Heart right ventricle (tissue), 16 donors: Measurements from ENCODE around the gene SF3A1. TPM values are rescaled to one million over a fixed set of nuclear protein-coding genes. Genes with fewer than 3 reads are reported as not detected.

Source experiments
- ATAC-seq, 8 donors: fragments of 200-7000 bp; cut with Tn5 transposase; one replicate each; pipeline ENCODE4 v1.9.1; 2020; ENCODE audit warnings: mild to moderate bottlenecking in 8 of 8, moderate library complexity in 8 of 8, moderate number of reproducible peaks in 1 of 8
- DNase-seq, 2 donors: peaks; one replicate each; pipeline ENCODE4 v3.0.0-alpha.2; 2020
- H3K27ac ChIP-seq, 10 donors: fragments of 200-600 bp; sonication (generic) in 2 of 10; one replicate each; pipeline versions ENCODE4 v1.5.0 to v1.8.0; 2020 to 2022; ENCODE audit warnings: mild to moderate bottlenecking in 3 of 10
- H3K27me3 ChIP-seq, 7 donors: fragments of 200-600 bp; one replicate each; pipeline ENCODE4 v1.8.0; 2021 to 2022; ENCODE audit warnings: mild to moderate bottlenecking in 2 of 7
- H3K36me3 ChIP-seq, 9 donors: fragments of 200-600 bp; sonication (generic) in 1 of 9; one replicate each; pipeline versions ENCODE4 v1.5.0 to v1.8.0; 2020 to 2022; ENCODE audit warnings: mild to moderate bottlenecking in 2 of 9
- H3K4me1 ChIP-seq, 9 donors: fragments of 200-600 bp; sonication (generic) in 1 of 9; one replicate each; pipeline versions ENCODE4 v1.5.0 to v1.8.0; 2020 to 2022; ENCODE audit warnings: mild to moderate bottlenecking in 4 of 9
- H3K4me3 ChIP-seq, 10 donors: fragments of 200-600 bp; sonication (generic) in 2 of 10; one replicate each; pipeline versions ENCODE4 v1.5.0 to v1.8.0; 2020 to 2022; ENCODE audit warnings: mild to moderate bottlenecking in 7 of 10, moderate library complexity in 2 of 10
- H3K9me3 ChIP-seq, 11 donors: fragments of 200-600 bp in 10 of 11; sonication (generic) in 2 of 11; one replicate each; pipeline versions ENCODE4 v1.5.0 to v1.8.0; 2013 to 2022; ENCODE audit warnings: mild to moderate bottlenecking in 2 of 11, control low read depth in 1 of 11, moderate library complexity in 1 of 11
- CTCF ChIP-seq, 9 donors: fragments of 200-600 bp; sonication (generic) in 2 of 9; IDR thresholded peaks; one replicate each; pipeline versions ENCODE4 v1.5.0 to v1.8.0; 2021 to 2022; ENCODE audit warnings: antibody characterized with exemption in 9 of 9, mild to moderate bottlenecking in 5 of 9, moderate library complexity in 1 of 9
- WGBS, 2 donors: extraction: QIAGEN DNeasy Blood & Tissue Kit; methylation state at CpG; one replicate each; pipeline ENCODE4 v1.1.7; 2013; ENCODE audit warnings: inconsistent platforms in 1 of 2; 5-methylcytosine and 5-hydroxymethylcytosine counted together
- intact Hi-C, 10 donors: fragments of 100-400 bp; cut with DNase I; formaldehyde crosslinking; loops; one replicate each; pipeline versions ENCODE4 v1.11.1 to v1.14.2; 2022
- polyA plus RNA-seq, 2 donors: library from polyadenylated mRNA; stranded (reverse); fragments of 200-250 nt; gene quantifications; one replicate each; pipeline ENCODE4 v1.2.3, GENCODE V29; 2013
- total RNA-seq, 10 donors: library from RNA; stranded (reverse); fragmentation: NEBNext Ultra II Directional in 3 of 10; extraction: Animal tissue kit (Norgen Biotek cat#: 25700) in 3 of 10; gene quantifications; one replicate each; pipeline versions ENCODE4 v1.2.1 to v1.2.4, GENCODE V29; 2021 to 2023
- donor health status: Arrhythmogenic right ventricular cardiomyopathy.
- donor health status: ischemic (EF 13 %, LVEDD 7.1; RV severe dilation, severe dysfunction).
- donor health status: healthy with polysubstance abuse.
- donor health status: DM: no; HTN: yes; CAD: no.
- donor health status: DM: no; HTN: no; CAD: no.
- donor health status: ischemic (EF 25% LVEDD 6.9; RV normal size, moderate dysfunction).
- donor health status: ischemic (EF 25% LVEDD 5.7; RV mildly dilated, moderate dysfunction).
- donor health status: healthy.
- donor health status: DM: yes; HTN: yes; CAD: no.
- donor health status: Ischemic cardiomyopathy.
- donor health status: ischemic (EF 35%, LVEDD 5.7; RV mildly dilated, moderate dysfunction).
- donor health status: nonischemic (EF 11% LVEDD 7.7; RV severe dilation, severe dysfunction).
- donor health status: DM: yes; HTN: yes; CAD: no.
- donor health status: PGD.
- donor health status: ischemic (EF 29% LVEDD 5.4; RV normal size, mild dysfunction).
- donor health status: nonischemic (EF 23%, LVEDD 6.1; RV moderate dilation, normal function).

Gene SF3A1
- total and polyA plus RNA-seq, 12 donors: 13.2 to 132 (median 103) TPM

GRCh38 chr22:30304495-30305244 is 52.0 kb downstream of the SF3A1 start:
- 66 to 70% methylated on average over 7 of the region's 7 CpGs for WGBS, 2 donors
- TF ChIP-seq CTCF (IDR thresholded peaks at IDR 0.05): no peak

GRCh38 chr22:30302810-30303138 is 53.9 kb downstream of the SF3A1 start:
- intact Hi-C loops: no loop called here
- WGBS, 2 donors: 66 to 74% methylated on average over 5 of the region's 5 CpGs
- H3K27ac ChIP-seq: peak overlapping the region; percentile 77 to 92 (median 83)
- no peaks in the 10 kb centered on the region for H3K9me3 ChIP-seq
- TF ChIP-seq CTCF (IDR thresholded peaks at IDR 0.05): no peak
- peak in 1 of 8 donors; percentile 1 for ATAC-seq
- peaks cover 0 to 58% (median 6%) of the 10 kb centered on the region in 9 donors for H3K36me3 ChIP-seq
- H3K27me3 ChIP-seq: no peaks in the 10 kb centered on the region
- H3K4me1 ChIP-seq: peaks cover 29 to 97% (median 83%) of the 10 kb centered on the region in 9 donors
- DNase-seq: no peak
- H3K4me3 ChIP-seq: no peak overlapping the region

More at GRCh38 chr22:30304495-30305244, 52.0 kb downstream of the SF3A1 start:
- Histone ChIP-seq H3K27ac (peak overlapping the region; percentile 67 to 92 (median 80)), H3K9me3 (no peaks in the 10 kb centered on the region), H3K4me3 (peak overlapping the region in 1 of 10 donors; percentile 12), H3K36me3 (peaks cover 0 to 39% (median 0%) of the 10 kb centered on the region in 9 donors), H3K27me3 (no peaks in the 10 kb centered on the region), H3K4me1 (peaks cover 36 to 100% (median 95%) of the 10 kb centered on the region in 9 donors)
- intact Hi-C loops: loop anchor here in 2 of 10 donors (2.0 kb wide), 3 partner anchors 14 to 22 kb away; partner anchors contain the start of gene TBC1D10A (in 1 of the 2)
- peak in 1 of 2 donors; percentile 49 for DNase-seq
- ATAC-seq: peak in 2 of 8 donors; percentile 11 to 15

GRCh38 chr22:30301995-30302809 is 54.5 kb downstream of the SF3A1 start:
- H3K27me3 ChIP-seq: no peaks in the 10 kb centered on the region
- H3K4me1 ChIP-seq: peaks cover 29 to 96% (median 77%) of the 10 kb centered on the region in 9 donors
- peak overlapping the region; percentile 77 to 92 (median 83) for H3K27ac ChIP-seq
- H3K4me3 ChIP-seq: no peak overlapping the region
- H3K9me3 ChIP-seq: no peaks in the 10 kb centered on the region
- ATAC-seq (peak; percentile 8 to 52 (median 38)), DNase-seq (peak in 1 of 2 donors; percentile 24)
- intact Hi-C loops: no loop called here
- H3K36me3 ChIP-seq: peaks cover 0 to 64% (median 6%) of the 10 kb centered on the region in 9 donors
- 61 to 63% methylated on average over 9 of the region's 9 CpGs for WGBS, 2 donors
- TF ChIP-seq CTCF (IDR thresholded peaks at IDR 0.05): no peak

GRCh38 chr22:30299322-30299721 is 57.4 kb downstream of the SF3A1 start:
- Histone ChIP-seq H3K27ac (peak overlapping the region in 3 of 10 donors; percentile 22 to 31 (median 30)), H3K36me3 (peaks cover 0 to 90% (median 10%) of the 10 kb centered on the region in 9 donors), H3K9me3 (no peaks in the 10 kb centered on the region), H3K4me3 (no peak overlapping the region), H3K27me3 (no peaks in the 10 kb centered on the region), H3K4me1 (peaks cover 21 to 67% (median 48%) of the 10 kb centered on the region in 9 donors)
- ATAC-seq (no peak), DNase-seq (no peak)
- WGBS, 2 donors: 94 to 96% methylated on average over 13 of the region's 13 CpGs
- no peak for TF ChIP-seq CTCF (IDR thresholded peaks at IDR 0.05)
- intact Hi-C loops: no loop called here
